DND-41 (cell line): ENCODE measurements around the gene CHD6.

ENCODE experiments used
- ATAC-seq: fragments of 200-7000 bp; cut with Tn5 transposase; 3 replicates; pipeline ENCODE4 v1.9.1; 2021; ENCODE audit warnings: low read depth; ENCODE audit not compliant: insufficient read depth
- DNase-seq: peaks from one replicate; pipeline ENCODE4 v3.0.0-alpha.2; 2020
- H2AFZ ChIP-seq: 2 replicates; pipeline ENCODE4 v1.6.0; 2012; ENCODE audit warnings: low read depth, low read length
- H3K27ac ChIP-seq: 2 replicates; pipeline ENCODE4 v1.5.1; 2012; ENCODE audit warnings: low read length, inconsistent platforms
- H3K27me3 ChIP-seq: fragments of 200-600 bp; sonication (generic); 2 replicates; pipeline ENCODE4 v1.6.0; 2012; ENCODE audit warnings: low read length, mild to moderate bottlenecking, inconsistent platforms; ENCODE audit not compliant: insufficient read depth, poor library complexity
- H3K36me3 ChIP-seq: 2 replicates; pipeline ENCODE4 v1.5.1; 2012; ENCODE audit warnings: low read length, inconsistent platforms; ENCODE audit not compliant: insufficient read depth
- H3K4me1 ChIP-seq: 2 replicates; pipeline ENCODE4 v1.5.1; 2012; ENCODE audit warnings: mild to moderate bottlenecking, low read length; ENCODE audit not compliant: insufficient read depth
- H3K4me2 ChIP-seq: 2 replicates; pipeline ENCODE4 v1.6.0; 2012; ENCODE audit warnings: mild to moderate bottlenecking, moderate library complexity, low read length, inconsistent platforms; ENCODE audit not compliant: insufficient read depth
- H3K4me3 ChIP-seq, 2 experiments: fragments of 200-600 bp in 1 of 2; shearing (Covaris generic) in 1 of 2; 2 replicates each; pipeline ENCODE4 v1.5.1; 2012 to 2016; ENCODE audit warnings: inconsistent platforms in 2 of 2, low read length in 2 of 2, mild to moderate bottlenecking in 2 of 2, low read depth in 1 of 2, moderate library complexity in 1 of 2
- H3K79me2 ChIP-seq: 2 replicates; pipeline ENCODE4 v1.6.0; 2012; ENCODE audit warnings: low read length, inconsistent platforms; ENCODE audit not compliant: insufficient read depth
- H3K9ac ChIP-seq: 2 replicates; pipeline ENCODE4 v1.6.0; 2012; ENCODE audit warnings: low read depth, mild to moderate bottlenecking, inconsistent platforms, low read length, moderate library complexity
- H3K9me3 ChIP-seq: 2 replicates; pipeline ENCODE4 v1.5.1; 2012; ENCODE audit warnings: low read length, moderate library complexity, mild to moderate bottlenecking, inconsistent platforms; ENCODE audit not compliant: insufficient read depth, severe bottlenecking
- H4K20me1 ChIP-seq: 2 replicates; pipeline ENCODE4 v1.6.0; 2012; ENCODE audit warnings: low read length; ENCODE audit not compliant: insufficient read depth
- EZH2 ChIP-seq: IDR thresholded peaks from 3 replicates; pipeline ENCODE4 v1.6.1; 2012; ENCODE audit warnings: borderline replicate concordance, low read depth, mild to moderate bottlenecking, moderate library complexity, low read length, inconsistent platforms; ENCODE audit not compliant: severe bottlenecking
- TF ChIP-seq, protein P1 (sequence below): IDR thresholded peaks from 2 replicates; pipeline ENCODE4 v1.5.1; 2012; ENCODE audit warnings: borderline replicate concordance, low read length, moderate library complexity, mild to moderate bottlenecking; ENCODE audit not compliant: poor library complexity, severe bottlenecking; ENCODE audit errors: extremely low read depth

CHD6 gene

DNA sequence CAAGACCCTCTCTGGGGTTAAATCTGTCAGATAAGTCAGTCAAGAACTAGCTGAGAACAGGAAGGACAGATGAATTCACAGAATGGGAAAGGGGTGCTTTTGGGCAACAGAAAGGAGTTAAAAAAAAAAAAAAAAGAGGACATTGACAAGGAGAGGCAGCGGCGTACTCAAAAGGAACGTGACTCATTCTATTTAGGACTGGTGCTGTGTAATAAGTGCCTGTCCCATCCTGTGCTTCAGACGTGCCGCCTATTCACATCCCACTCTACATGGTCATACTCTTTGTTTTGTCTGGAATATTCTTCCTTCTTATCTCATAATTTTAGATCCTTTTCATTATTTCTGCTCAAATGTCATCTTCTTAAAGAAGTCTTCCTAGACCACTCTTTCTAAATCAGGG is 150.5 kb downstream of the CHD6 start:
- Histone ChIP-seq H3K9me3 (no peaks in the 10 kb centered on the region), H3K79me2 (no peaks in the 10 kb centered on the region), H3K9ac (no peak overlapping the region), H3K4me1 (no peaks in the 10 kb centered on the region), H3K36me3 (peaks cover 89% of the 10 kb centered on the region), H3K27ac (no peak overlapping the region), H3K4me3 (no peak overlapping the region), H4K20me1 (no peaks in the 10 kb centered on the region), H3K4me2 (no peak overlapping the region), H3K27me3 (no peaks in the 10 kb centered on the region), H2AFZ (no peak overlapping the region)
- ATAC-seq: no peak
- TF ChIP-seq, protein P1, sequence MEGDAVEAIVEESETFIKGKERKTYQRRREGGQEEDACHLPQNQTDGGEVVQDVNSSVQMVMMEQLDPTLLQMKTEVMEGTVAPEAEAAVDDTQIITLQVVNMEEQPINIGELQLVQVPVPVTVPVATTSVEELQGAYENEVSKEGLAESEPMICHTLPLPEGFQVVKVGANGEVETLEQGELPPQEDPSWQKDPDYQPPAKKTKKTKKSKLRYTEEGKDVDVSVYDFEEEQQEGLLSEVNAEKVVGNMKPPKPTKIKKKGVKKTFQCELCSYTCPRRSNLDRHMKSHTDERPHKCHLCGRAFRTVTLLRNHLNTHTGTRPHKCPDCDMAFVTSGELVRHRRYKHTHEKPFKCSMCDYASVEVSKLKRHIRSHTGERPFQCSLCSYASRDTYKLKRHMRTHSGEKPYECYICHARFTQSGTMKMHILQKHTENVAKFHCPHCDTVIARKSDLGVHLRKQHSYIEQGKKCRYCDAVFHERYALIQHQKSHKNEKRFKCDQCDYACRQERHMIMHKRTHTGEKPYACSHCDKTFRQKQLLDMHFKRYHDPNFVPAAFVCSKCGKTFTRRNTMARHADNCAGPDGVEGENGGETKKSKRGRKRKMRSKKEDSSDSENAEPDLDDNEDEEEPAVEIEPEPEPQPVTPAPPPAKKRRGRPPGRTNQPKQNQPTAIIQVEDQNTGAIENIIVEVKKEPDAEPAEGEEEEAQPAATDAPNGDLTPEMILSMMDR: no peak
- TF ChIP-seq EZH2: no peak
- no peak for DNase-seq

DNA sequence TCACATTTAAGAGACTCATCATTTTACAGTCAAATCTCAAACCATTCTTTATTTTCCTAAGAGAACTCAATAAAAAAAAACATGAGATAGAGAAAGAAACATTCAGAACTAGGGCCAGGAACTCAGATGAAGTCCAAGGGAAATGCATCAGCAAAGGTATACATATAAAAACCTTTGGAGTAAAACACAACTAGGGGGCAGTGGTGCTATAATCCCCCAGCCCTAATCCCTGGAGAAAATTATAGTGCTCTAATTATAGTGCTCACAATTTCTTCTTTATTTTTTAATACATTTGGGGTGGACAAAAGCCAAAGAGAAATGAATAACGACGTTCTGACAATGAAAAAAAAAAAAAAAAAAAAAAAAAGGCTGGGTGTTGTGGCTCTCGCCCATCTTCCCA is 151.0 kb downstream of the CHD6 start:
- Histone ChIP-seq H3K36me3 (peaks cover 89% of the 10 kb centered on the region), H4K20me1 (no peaks in the 10 kb centered on the region), H3K4me3 (no peak overlapping the region), H2AFZ (no peak overlapping the region), H3K4me1 (no peaks in the 10 kb centered on the region), H3K27me3 (no peaks in the 10 kb centered on the region), H3K9ac (no peak overlapping the region), H3K27ac (no peak overlapping the region), H3K4me2 (no peak overlapping the region), H3K9me3 (no peaks in the 10 kb centered on the region), H3K79me2 (no peaks in the 10 kb centered on the region)
- TF ChIP-seq EZH2: no peak
- TF ChIP-seq, protein P1: no peak
- no peak for ATAC-seq
- DNase-seq: no peak

DNA sequence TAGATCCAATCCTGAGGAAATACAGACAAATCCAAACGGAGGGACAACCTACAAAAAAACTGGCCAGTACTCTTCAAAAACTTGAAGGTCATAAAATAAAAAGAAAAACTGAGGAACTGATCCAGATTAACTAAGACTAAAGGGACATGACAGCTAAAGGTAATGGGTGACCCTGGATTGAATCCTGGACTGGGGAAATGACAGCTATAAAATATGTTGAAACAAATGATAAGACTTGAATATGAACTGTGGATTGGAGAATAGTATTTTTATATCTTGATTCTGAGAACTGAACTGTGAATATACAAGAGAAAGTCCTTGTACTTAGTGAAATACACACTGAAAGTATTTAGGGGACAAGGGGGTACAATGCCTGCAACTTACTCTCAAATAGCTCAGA is 154.6 kb downstream of the CHD6 start:
- no peaks in the 10 kb centered on the region for H4K20me1 ChIP-seq
- H3K36me3 ChIP-seq: peaks cover 84% of the 10 kb centered on the region
- H3K27ac ChIP-seq: no peak overlapping the region
- no peak overlapping the region for H3K9ac ChIP-seq
- no peak overlapping the region for H3K4me2 ChIP-seq
- H3K4me1 ChIP-seq: no peaks in the 10 kb centered on the region
- no peak overlapping the region for H2AFZ ChIP-seq
- H3K4me3 ChIP-seq: no peak overlapping the region
- no peak for ATAC-seq
- TF ChIP-seq, protein P1: no peak
- no peak for TF ChIP-seq EZH2
- DNase-seq: no peak
- no peaks in the 10 kb centered on the region for H3K79me2 ChIP-seq
- H3K27me3 ChIP-seq: no peaks in the 10 kb centered on the region
- no peaks in the 10 kb centered on the region for H3K9me3 ChIP-seq

DNA sequence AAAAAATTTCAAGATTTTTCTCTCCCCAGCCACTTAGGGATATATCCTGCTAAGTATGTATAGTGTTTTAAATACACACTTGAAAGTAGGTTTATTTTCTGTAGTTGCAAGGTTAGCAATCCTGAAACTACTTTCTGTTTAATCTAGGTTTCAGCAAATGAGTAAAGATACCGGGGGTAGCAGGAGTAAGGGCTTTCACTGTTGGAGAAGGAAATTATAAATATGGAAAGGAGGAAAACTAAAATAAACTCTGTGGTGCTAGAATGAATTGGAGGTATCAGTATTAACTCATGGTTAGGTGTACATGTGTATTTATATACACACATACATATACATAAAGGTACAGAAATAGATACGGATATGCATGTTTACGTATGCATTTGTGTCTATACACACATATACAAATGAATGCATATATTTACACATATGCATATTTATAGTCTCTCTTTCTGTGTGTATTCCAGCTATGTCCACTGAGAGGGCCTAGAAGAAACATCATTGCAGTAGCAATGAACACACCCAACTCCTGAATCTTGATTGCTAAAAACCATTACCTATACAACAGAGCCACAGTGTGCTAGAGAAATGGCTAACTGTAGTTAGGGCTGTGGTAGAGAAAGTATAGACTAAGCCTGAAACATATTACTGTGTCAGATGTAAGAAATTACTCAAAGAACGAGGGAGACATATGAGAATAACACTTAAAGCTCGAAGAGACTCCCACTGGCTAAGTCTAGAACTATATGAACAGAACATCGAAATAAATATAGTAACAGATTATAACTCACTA is 155.6 kb downstream of the CHD6 start:
- no peaks in the 10 kb centered on the region for H3K9me3 ChIP-seq
- no peak overlapping the region for H3K27ac ChIP-seq
- no peaks in the 10 kb centered on the region for H3K4me1 ChIP-seq
- H3K9ac ChIP-seq: no peak overlapping the region
- H2AFZ ChIP-seq: no peak overlapping the region
- H3K36me3 ChIP-seq: peaks cover 82% of the 10 kb centered on the region
- no peaks in the 10 kb centered on the region for H3K27me3 ChIP-seq
- H4K20me1 ChIP-seq: no peaks in the 10 kb centered on the region
- ATAC-seq (no peak), DNase-seq (no peak)
- TF ChIP-seq, protein P1: no peak
- no peak overlapping the region for H3K4me2 ChIP-seq
- H3K79me2 ChIP-seq: no peaks in the 10 kb centered on the region
- H3K4me3 ChIP-seq: no peak overlapping the region
